Stimulated activated CD8-positive, alpha-beta memory T cell treated with anti-CD3 and anti-CD28 coated beads, Interleukin-12 subunit alpha, Interleukin-12 subunit beta, amount 100 ng/mL, for 24 hours (primary cell): ENCODE data around the gene COL23A1.

Experiments
- DNase-seq: peaks from one replicate; pipeline ENCODE4 v3.0.0-alpha.2; 2020; ENCODE audit errors: extremely low read depth

The COL23A1 gene

DNA sequence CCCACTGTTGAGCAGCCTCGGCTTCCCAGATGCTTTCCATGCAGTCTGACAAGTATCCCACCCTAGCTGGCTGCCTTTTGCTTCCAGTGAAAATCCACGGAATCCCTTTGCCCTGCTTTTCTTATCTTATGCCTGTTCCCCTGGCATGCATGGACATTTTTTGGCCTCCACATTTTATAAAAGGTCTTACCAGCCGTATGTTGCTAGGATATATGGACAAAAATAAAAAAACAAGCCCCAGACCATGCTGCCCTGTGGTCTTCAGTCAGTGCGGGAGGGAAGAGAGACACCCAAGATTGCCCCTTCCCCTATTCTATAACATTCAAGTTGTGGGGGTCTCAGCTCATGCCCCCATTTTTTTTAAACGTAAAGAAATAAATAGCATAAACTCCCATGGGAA is 129.6 kb downstream of the COL23A1 start:
- DNase-seq = no peak

DNA sequence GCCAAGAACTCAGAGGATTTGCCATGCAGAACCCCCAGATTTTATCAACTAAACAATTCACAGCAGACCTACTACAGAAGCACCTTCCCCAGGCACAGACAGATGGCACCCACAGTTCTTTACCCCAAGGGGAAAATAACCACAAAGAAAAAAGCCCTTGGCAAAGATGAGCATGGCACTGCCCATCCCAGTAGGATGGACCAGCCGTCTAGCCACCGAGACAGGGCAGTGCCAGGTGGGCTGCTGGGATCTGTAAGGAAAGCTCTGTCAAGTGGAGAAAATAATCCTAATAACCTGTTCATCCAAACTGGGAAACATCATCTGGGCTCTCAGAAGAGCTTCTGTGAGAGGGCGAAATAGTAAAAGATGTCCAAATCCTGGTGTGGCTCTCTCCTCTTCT is 130.0 kb downstream of the COL23A1 start:
- no peak for DNase-seq

DNA sequence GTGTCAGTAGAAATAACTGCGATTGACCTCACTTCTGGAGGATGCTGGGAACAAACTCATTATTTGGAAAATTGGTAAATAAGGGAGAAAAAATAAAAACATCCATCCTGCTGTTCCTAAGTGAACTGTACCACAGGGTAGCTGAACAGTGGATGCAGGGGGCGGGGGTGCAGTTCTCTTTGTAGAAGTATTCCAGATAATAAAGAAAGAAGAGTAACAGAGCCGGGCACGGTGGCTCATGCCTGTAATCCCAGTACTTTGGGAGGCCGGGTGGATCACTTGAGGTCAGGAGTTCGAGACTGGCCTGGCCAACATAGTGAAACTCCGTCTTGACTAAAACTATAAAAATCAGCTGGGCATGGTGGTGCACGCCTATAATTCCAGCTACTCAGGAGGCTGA is 132.1 kb downstream of the COL23A1 start:
- no peak for DNase-seq

DNA sequence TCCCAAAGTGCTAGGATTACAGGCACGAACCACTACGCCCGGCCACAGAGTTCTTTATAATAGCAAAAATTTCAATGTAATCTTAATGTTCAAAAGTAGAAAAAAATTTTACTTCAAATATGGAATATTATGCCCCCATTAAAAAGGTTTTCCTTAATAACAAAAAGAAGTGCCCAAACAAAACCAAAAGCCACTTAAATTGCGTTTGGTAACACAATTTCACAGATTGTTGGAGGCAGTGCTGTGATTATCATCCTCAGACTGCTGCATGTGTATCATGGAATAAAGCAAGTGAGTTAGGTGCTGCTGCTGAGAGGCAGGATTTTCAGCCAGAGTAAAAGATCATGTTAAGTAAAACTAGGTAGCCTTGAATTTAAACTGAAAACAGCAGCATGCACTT is 132.7 kb downstream of the COL23A1 start:
- DNase-seq = no peak

DNA sequence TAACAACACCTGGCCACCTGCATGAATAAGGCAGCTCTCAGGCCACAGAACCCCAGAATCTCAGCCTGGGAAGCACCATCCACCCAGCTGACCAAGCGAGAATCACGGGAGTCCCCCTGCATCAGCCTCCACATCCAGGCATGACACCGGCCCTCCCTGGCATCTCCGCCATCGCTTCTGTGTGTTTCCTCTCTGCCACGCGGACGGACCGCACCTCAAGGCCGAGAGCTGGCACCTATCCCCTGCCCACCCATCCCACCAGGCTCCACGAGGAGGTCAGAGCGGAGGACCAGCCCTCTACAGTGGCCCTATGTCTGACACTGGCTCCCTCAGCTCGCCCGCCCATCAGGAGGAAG is 134.7 kb downstream of the COL23A1 start:
- DNase-seq = no peak

DNA sequence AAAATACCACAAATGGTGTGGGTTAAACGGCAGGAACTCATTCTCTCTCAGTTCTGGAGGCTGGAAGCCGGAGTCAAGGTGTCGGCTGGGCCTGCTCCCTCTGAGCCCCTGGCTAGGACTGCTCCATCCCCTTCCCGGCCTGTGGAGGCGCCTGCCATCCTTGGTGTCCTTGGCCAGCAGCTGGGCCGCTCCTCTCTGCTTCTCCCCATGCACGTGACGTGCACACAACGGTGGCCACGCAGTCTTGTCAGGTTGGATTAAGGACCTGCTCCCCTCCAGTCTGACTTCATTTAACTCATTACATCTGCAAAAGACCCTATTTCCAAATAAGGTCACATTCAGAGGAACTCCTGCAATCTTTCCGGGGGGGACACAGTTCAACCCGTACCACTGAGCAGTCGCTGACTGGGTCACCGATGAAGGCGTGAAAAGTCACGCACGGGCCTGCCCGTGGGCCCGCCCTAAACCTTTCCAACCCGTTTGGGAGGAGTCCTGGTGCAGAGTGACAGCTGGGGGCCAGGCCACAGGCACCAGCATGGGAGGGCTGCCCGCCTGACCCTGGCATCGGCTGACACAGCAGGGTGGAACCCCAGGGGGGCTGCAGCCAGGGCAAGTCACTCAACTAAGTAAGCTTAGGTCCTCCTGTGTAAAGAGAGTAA is 135.2 kb downstream of the COL23A1 start:
- DNase-seq = no peak

DNA sequence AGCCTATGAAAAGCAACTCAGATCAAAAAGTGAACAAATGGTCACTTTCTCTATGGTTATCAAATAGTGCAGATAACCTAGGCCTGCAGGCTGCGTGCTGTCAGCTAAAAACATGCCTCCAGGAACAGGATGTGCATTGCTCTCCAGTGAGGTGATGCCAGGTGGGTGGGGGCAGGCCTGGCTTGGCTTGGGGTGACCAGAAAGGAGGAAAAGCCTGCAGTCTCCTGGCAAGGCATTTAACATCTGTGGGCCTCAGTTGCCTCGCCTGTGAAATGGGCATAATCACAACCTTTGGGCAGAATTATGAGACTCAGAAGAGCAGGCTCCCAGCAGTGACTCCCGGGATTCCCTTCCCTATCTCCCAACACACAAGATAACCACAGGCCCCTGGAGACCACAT is 135.9 kb downstream of the COL23A1 start:
- no peak for DNase-seq

DNA sequence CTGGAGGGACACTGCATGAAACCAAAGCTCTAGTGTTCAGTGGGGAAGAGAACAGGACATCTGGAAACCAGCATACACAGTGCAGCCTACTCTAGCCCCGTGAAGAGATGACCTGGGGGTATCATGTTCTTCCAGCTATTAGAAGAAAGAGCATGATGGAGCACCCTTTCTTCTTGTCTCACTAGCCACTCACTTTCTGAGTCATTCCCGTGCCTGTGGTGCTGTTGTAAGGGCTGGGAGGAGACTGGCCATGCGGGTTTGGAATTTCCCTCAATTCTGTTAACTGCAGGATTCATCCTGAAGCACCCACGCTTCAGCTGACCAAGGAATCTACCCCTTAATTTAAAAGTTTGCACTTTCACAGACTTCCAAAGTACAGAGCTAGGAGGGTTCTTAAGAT is 137.0 kb downstream of the COL23A1 start:
- DNase-seq = no peak

DNA sequence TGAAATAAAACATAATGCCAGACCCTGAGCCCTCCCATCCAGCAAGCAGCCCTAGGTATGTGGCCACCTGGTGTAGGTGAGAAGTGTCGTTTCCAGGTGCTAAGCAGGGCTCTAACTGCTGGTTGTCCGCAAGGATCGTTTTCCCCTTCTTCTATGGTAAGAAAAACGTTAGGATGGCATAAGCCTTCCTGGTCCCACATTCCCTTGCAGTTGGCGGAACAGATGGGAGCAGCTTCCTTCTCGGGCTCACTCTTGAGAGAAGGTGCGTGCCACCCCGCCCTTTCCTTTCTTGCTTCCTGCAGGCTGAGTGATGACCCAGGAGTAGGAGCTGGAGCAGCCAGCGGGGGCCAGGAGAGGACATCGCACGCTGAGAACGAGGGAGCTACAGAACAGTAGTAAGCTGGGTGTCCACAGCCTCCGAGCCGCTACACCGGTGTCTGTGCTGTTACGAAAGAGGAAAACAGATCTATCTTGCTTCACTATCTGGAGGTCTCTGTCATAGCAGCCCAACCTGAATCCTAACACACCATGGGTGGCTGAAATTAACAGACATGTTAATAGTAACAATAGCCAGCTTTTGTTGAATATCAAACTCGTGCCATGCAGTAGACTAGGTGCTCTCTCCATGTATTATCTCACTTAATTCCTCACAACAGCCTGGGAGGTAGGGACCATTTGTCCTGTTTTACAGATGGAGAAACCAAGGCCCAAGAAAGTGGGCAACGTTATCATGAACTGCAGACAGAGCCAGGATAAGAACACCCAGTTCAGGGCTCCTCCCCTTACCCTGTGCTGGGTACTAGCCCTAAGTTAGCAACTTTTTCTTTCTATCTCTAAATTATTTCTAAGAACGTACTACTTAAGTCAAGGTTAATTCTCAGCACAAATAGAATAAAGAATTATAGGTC is 139.8 kb downstream of the COL23A1 start:
- DNase-seq = no peak

DNA sequence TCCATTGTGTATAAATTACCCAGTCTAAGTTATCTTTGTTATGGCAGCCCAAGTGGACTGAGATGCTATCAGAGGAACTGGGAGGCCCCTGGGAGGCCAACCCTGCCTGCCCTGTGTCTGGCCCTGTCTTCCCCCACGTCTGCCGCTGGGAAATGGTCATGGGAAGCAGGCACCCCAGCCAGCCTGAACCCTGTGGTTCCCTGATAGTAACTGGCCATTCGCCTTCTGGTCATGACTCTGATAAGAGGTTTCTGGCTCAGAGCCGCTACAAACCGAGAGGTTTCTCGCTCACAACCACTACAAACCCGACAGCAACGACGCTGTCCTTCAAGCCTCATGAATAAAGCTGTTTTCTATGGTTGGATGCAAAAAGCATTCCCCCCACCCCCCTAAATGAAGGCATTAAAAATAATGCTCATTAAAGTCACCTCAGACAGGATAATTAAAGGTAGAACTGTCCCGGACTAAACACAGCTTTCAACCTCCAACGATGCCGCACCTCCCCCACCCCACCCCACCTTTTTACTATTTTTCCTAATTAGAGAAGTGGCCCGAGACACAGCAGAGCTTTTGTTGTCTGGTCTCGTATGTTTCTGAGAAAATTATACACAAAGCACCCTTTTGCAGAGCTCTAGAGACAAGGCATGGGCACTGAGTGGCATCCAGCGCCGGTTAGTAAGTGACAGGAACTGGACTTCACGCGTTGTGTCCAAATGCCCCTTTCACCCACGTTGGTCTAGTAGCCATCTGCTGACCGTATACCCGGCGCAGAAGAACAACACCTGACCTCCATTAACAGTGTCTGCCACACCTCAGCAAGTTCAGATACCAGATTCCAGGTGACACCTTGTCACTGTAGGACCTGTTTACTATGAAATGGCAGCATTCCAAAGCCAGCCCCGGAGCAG is 140.8 kb downstream of the COL23A1 start:
- DNase-seq = no peak

DNA sequence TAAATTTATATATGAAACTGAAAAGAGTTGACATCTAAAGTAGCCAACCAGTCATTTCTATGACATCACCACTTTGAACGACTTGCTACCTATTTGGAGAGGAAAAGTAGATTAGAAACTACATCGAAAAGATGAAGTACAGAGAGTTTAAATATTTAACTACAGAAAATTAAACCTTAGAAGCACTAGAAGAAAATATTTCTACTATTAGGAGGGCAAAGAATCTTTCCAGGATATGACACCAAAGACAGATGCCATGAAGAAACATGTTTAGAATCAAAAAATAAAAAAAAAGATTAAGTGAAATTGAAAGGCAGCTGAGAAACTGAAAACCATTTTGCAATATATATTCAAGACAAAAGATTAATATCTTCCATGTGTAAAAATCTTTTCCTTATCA is 144.7 kb downstream of the COL23A1 start:
- DNase-seq = no peak

DNA sequence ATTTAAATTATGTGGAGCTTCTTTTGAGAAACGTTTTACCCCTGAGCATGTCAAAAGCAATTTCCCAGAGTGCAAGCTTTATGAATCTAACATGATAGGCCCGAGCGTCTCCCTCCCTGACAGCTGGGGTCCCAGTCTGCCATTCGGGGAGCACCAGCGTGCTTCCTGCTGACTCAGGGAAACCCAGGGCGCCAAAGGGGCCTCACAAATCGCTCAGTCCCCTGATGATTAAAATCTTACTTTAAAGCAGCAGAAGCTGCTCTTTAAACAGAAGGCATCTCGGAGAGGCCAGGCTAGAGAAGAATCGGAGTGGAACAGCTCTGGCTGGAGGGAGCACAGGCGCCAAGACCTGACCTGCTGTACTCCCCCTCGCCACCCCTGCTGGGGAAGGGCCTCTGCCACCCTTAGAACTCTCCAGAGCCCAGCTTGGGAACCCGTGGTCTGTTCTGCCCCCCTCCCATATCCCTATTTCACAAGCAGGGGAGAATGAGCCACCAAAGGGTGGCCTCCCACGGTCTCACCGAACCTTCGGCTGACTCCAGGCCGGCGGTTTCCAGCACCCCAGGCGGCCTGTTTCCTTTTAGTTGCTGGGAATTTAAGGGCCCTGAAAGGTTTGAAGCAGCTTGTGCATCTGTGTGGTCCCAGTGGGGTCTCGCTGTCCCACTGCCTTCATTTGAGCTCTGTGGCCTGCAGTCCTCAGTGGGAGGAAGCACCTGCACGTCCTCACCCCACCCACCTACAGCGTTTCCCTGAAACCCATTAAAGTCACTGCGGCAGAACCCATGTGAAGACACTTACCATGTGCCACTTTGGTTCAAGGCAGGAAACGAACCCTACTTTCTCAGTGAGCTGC is 147.6 kb downstream of the COL23A1 start:
- DNase-seq = no peak

DNA sequence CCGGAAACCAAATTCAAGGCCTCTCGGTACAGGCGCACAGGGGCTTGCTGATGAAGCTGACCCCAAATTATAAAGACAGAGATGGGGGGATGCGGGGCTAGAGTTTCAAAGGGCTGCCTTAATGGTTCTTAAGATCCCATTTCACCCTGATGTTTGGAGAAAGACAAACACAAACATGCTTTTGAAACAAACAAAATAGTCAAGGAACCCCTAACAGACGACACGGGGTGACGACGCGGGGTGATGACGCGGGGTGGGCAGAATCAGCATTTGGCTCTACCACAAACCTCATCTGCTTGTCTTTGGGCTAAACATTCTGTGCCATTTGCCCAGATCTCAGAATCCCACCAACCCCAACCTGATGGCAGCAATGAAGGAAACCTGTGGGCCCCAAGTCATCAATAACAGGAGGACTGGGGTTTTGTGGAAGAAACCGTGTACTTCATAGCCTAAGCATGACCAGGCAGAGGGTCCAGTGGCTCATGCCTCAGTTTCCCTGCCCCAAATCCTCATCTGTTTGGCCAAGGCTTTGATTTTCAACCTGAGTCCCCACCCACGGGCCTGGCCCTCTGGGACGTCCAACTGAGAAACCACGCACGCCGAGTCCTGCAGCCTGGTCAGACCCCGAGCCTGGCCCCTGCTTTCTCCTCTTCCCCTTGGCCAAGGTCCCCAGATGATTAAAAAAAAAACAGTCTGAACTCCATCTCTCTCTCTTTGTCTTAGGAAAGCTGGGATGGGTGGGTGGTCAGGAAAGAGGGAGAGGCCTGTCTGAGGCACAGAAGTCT is 148.5 kb downstream of the COL23A1 start:
- no peak for DNase-seq

DNA sequence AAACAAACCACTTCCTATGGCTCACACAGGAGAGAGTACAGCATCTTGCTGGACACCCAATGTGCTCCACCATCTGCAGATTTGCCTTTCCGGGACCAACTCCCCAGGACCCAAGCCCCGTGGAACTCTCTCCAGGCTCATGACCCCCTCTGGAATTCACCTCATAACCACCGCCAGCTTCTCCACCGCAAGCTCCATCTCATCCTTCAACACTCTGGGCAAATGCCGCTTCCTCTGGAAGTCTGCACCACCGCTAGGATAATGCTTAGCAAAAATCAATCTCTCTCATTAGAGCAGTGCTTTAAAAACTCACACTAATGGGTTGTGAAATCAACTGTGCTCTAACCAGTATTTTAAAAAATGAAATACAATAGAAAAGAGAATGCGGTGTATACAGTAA is 150.0 kb downstream of the COL23A1 start:
- no peak for DNase-seq

DNA sequence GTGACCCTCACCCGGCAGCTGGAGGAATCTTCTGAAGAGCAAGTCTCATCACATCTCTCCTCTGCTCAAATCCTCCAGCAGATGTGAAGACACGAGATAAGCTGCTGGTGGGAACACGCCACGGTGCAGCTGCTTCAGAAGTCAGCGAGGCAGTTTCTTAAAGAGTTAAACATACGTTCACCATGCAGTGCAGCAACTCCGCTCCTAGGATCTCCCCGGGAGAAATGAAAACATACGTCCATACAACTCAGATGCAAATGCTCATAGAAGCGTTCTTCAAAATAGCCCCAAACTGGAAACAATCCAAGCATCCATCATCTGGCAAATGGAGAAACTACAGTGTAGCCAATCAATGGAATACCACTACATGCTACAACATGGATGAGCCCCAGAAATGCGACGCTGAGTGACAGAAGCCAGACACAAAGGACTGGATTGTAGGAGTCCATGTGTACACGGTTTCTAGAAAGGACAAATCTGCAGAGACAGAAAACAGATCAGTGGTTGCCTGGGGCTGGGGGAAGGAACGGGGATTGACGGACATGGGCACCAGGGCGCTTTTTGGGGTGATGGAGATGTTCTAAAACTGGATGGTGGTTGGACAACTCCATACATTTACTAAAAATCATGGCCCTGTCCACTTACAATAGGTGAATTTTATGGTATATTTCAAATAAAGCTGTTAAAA is 150.6 kb downstream of the COL23A1 start:
- DNase-seq = no peak

DNA sequence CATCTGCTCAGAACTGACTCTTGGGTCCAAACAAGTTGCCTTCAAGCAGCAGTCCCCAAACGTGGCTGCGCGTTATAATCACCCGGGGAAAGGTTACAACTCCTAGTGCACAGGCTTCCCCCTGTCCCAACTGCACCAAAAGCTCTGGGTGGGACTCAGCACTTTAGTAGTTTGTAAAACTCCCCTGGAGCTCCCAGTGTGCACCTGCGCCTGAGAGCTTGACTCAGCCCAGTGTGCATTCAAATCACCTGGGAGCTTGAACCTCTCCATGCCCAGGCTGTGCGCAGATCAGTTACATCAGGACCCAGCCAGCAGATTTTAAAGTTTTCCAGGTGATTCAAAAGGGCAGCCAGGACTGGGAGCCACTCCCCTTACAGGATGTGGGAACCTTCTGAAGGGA is 151.4 kb downstream of the COL23A1 start:
- no peak for DNase-seq

DNA sequence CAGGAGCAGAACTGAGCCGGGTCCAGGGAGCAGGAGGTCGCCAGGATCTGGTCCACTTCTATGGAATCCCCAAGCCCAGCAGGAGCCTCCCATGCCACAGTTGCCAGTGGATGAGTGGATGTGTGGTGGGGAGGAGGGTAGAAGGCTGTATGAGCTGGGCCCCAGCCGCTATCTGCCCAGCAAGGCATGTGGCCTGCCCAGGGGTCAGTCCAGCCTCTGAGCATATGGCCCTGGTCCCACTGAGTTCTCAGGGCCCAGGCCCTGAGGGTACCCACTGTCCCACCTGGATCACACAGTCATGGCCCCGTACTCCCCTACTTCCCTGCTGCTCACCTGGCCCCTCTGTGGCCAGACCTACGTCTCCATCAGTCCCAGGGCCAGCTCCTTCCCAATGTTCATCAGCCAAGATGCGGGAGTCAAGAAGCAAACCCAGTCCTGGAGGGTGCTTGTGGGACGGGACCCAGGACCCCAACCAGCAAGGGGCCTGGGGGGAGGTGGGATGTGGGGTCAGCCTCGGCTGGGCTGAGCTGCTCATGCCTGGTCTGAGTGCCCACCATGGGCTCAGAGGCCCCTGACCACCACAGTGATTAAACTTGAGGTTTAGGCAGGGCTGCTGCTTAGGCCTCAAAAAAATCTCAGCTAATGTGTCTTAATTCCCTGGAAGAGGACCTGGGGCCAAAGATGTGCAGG is 152.7 kb downstream of the COL23A1 start:
- DNase-seq = no peak

DNA sequence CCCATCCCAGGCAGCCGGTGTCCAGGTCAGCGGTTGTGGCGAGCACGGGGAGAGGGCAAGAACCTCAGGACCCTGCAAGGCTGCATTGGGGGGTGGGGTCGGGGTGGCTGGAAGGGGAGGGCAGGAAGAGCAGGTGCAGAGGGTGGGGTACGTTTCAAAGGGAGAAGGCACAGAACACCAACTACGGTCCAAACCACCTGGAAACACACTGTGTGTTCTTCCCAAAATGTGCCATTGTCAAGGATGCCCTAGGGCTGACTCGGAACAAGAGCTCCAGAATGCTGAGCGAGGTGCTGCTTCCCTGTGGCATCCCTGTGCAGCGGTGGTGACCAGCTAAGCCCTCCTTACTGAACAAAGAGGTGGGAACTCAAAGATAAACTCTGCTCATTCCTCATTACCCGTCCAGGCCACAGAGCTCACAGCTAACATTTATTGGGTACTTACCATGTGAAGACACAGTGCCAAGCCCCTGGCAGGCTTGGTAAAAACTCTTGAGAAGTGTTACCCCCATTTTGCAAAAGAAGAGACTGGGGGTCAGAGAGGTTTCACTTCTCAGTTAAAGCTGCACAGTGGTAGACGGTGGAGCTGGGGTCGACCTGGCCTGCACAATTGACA is 153.8 kb downstream of the COL23A1 start:
- no peak for DNase-seq
